Thymus (tissue), 11 donors: ENCODE results near the gene WEE1. TPM values are rescaled to one million over a fixed set of nuclear protein-coding genes. Genes with fewer than 3 reads are reported as not detected.
"Not testable (repeated sequence)": the region's sequence is repeated elsewhere in the genome, so short reads cannot be mapped to it uniquely, and the experiment has no call there.

Source experiments
- DNase-seq, 9 donors: peaks; one replicate each; pipeline ENCODE4 v3.0.0-alpha.2; 2013; ENCODE audit warnings: low spot score in 9 of 9, low read depth in 6 of 9, missing footprints in 1 of 9
- H3K27ac ChIP-seq, 2 donors: one replicate each; pipeline ENCODE4 v1.5.1; 2013; ENCODE audit warnings: control low read depth in 1 of 2, low read depth in 1 of 2, low read length in 1 of 2, mild to moderate bottlenecking in 1 of 2, moderate library complexity in 1 of 2
- H3K27me3 ChIP-seq, 2 donors: one replicate each; pipeline ENCODE4 v1.5.1; 2013; ENCODE audit warnings: low read length in 1 of 2; ENCODE audit not compliant: control insufficient read depth in 2 of 2, insufficient read depth in 1 of 2
- H3K36me3 ChIP-seq, 2 donors: one replicate each; pipeline ENCODE4 v1.5.1; 2013; ENCODE audit warnings: low read length in 1 of 2, mild to moderate bottlenecking in 1 of 2, moderate library complexity in 1 of 2; ENCODE audit not compliant: control insufficient read depth in 2 of 2, insufficient read depth in 2 of 2
- H3K4me1 ChIP-seq, 2 donors: one replicate each; pipeline ENCODE4 v1.5.1; 2013; ENCODE audit warnings: low read length in 2 of 2; ENCODE audit not compliant: control insufficient read depth in 2 of 2, insufficient read depth in 2 of 2
- H3K4me3 ChIP-seq, 2 donors: one replicate each; pipeline ENCODE4 v1.5.1; 2013; ENCODE audit warnings: low read length in 2 of 2, control low read depth in 1 of 2, mild to moderate bottlenecking in 1 of 2
- H3K9me3 ChIP-seq, 2 donors: one replicate each; pipeline ENCODE4 v1.5.1; 2013; ENCODE audit warnings: low read length in 1 of 2, mild to moderate bottlenecking in 1 of 2; ENCODE audit not compliant: control insufficient read depth in 2 of 2, insufficient read depth in 1 of 2
- WGBS: extraction: QIAGEN DNeasy Blood & Tissue Kit; methylation state at CpG from one replicate; pipeline ENCODE4 v1.1.7; 2013; 5-methylcytosine and 5-hydroxymethylcytosine counted together
- polyA plus RNA-seq: library from polyadenylated mRNA; stranded (reverse); fragments of 200-250 nt; gene quantifications from one replicate; pipeline ENCODE4 v1.2.3, GENCODE V29; 2013
- total RNA-seq: library from RNA; stranded (reverse); fragments of 120-200 nt; gene quantifications from one replicate; pipeline ENCODE4 v1.2.4, GENCODE V29; 2013
- donor health status: healthy.

The WEE1 gene
- total and polyA plus RNA-seq, 2 donors = 10.9 to 35.5 TPM

DNA sequence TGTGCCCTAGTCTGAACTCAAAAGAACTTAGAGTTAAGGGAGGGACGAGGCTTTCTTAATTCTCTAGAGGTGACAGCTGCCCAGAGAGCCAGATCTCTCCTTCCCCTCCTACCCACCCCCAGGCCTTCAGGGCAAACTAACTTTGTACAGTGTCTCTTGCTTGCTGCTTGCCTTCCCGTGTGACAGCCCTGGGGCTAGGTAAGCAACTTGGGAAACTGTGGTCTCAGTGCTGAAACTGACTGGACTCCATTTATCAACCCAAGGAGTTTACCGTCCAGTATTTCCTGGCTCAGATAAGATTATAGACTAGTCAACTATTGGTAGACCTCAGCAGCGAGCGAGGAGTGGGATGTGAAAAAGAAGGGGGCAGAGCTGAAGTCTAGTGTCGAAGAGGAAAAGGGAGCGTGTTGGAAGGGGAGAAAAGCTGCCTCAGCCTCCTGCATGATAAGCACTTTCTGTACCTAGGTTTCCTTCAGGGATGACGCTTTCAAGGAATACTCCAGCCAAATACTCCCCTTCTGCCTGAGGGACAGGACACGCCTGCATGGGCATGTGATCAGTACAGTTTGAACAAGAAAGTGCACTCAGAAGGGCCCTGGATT, 43.3 kb upstream of the WEE1 start:
- 93% methylated on average over 9 of the region's 9 CpGs for WGBS
- Histone ChIP-seq H3K4me3 (no peak overlapping the region), H3K36me3 (peaks cover 19 to 21% of the 10 kb centered on the region in 2 donors), H3K4me1 (peaks cover 0 to 10% of the 10 kb centered on the region in 2 donors), H3K27ac (peak overlapping the region in 1 of 2 donors; percentile 47), H3K9me3 (no peaks in the 10 kb centered on the region), H3K27me3 (no peaks in the 10 kb centered on the region)
- DNase-seq = no peak

DNA sequence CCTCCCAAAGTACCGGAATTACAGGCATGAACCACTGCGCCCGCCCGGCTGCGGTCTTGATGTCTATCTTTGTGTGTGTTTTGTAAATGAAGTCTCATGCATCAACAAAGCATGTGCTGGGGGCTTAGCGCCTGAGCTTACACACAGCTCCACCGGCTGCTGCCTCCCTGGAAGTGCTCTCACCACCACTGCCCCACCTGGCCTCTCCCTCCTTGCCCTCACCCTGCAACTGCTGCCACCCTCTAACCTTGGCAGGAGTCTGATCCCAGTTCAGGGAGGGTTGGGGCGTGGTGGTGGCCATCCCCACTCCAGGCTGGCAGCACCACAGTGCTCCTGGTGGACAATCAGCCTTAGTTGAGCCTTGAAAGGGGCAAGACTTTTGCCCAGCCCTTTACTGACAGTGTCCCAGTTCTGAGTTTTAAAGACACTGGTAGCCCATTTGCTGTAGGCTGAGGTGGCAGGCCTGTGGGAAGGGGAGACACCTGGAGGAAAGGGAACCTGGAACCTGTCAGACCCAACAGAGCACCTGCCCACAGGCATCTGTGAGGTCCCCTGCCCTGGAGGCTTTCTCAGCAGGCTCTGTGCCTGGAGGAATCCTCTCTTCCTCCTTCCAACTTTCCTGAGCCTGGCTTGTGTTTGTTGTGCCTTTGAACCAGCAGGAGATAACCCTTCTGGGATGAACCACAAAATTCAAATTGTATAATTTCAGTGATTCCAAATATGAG, 42.4 kb upstream of the WEE1 start:
- WGBS = 97% methylated on average over 8 of the region's 8 CpGs
- Histone ChIP-seq H3K9me3 (no peaks in the 10 kb centered on the region), H3K4me1 (peaks cover 0 to 10% of the 10 kb centered on the region in 2 donors), H3K27ac (no peak overlapping the region), H3K4me3 (no peak overlapping the region), H3K36me3 (peaks cover 11 to 13% of the 10 kb centered on the region in 2 donors), H3K27me3 (no peaks in the 10 kb centered on the region)
- DNase-seq = no peak

DNA sequence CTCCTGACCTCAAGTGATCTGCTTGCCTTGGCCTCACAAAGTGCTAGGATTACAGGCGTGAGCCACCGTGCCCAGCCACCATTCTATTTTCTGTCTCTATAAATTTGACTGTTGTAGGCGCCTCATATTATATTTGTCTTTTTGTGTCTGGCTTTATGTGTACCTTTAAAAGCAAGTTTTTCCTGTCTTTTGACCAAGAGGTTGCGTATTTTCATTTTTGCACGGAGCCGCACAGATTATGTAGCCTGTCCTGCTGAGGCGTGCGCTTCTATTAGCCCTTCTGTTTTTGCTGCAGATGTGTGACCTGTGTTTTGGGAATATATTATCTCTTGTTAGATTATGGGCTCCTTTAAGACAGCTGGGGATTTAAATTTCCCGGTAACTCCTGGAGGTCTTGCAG, 40.4 kb upstream of the WEE1 start:
- H3K4me3 ChIP-seq = no peak overlapping the region
- DNase-seq = no peak
- H3K9me3 ChIP-seq = no peaks in the 10 kb centered on the region
- H3K36me3 ChIP-seq = peaks cover 6 to 7% of the 10 kb centered on the region in 2 donors
- 93% methylated on average over 9 of the region's 9 CpGs for WGBS
- H3K27me3 ChIP-seq = no peaks in the 10 kb centered on the region
- H3K4me1 ChIP-seq = peaks cover 0 to 10% of the 10 kb centered on the region in 2 donors
- no peak overlapping the region for H3K27ac ChIP-seq

DNA sequence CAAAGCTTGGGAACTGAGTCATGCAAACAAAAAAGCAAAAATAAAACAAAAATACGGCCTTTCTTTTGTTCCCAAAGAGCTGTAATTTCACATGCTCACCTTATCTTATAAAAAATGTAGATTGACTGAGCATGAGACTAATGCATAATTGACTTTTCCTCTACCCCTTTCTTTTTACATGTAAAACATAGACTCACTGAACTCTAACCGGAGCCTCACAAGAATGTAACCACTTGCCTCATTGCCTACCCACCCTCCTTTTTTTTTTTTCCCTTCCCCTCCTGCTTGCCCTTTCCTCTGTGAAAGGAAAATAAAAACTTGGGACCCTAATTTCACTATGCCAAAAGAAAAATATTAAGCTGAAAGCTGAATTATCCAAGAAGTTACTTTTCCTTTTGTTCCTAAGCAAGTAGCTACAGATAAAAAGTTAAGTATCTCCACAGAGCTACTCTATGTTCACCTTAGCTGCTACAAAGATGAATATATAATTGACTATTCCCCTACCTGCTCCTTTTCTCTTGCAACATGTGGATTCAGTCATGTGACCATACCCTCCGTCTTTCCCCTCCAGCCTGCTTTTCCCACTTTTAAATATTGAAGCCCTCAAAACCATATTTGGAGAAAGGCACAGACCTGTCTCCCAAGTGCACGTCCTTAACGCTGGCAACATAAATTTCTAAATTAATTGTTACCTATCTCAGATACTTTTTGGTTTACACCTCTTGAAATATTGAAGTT, 39.6 kb upstream of the WEE1 start:
- no peaks in the 10 kb centered on the region for H3K27me3 ChIP-seq
- WGBS = 96% methylated on average over 5 of the region's 5 CpGs

DNA sequence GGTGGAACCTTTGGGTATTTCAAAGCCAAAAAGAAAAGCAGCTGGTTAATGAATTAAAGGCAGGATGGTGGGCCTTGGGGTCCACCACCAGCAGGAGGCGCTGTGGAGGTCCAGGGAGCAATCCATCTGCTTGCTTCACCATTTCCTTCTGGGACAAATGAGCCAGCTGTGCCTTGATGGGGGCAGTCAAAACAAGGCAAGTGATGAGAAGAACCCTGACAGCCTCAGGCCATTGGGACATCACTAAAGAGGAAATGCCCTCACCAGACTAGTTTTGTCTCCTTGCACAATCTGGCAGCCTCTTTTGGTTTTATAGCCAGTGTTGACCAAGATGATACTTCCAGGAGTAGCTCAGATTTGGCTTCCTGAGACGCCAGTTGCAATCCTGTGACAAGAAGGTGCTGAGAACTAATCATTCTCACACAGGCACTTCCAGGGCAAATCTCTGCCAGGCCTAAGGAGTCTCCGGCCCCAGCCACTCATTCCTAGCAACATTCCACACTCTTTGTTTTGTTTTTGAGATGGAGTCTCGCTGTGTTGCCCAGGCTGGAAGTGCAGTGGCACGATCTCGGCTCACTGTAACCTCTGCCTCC, 38.2 kb upstream of the WEE1 start:
- Histone ChIP-seq H3K27me3 (no peaks in the 10 kb centered on the region), H3K4me3 (no peak overlapping the region), H3K4me1 (peaks cover 0 to 1% of the 10 kb centered on the region in 2 donors), H3K9me3 (no peaks in the 10 kb centered on the region), H3K36me3 (no peaks in the 10 kb centered on the region), H3K27ac (no peak overlapping the region)
- DNase-seq = peak; percentile 27 to 71 (median 54)
- 82% methylated on average over 6 of the region's 6 CpGs for WGBS

More for the DNA sequence above, 39.6 kb upstream of the WEE1 start:
- Histone ChIP-seq H3K4me1 (peaks cover 0 to 10% of the 10 kb centered on the region in 2 donors), H3K9me3 (no peaks in the 10 kb centered on the region), H3K27ac (no peak overlapping the region), H3K36me3 (peaks cover 2 to 3% of the 10 kb centered on the region in 2 donors), H3K4me3 (no peak overlapping the region)
- peak in 1 of 9 donors; percentile 18 for DNase-seq

DNA sequence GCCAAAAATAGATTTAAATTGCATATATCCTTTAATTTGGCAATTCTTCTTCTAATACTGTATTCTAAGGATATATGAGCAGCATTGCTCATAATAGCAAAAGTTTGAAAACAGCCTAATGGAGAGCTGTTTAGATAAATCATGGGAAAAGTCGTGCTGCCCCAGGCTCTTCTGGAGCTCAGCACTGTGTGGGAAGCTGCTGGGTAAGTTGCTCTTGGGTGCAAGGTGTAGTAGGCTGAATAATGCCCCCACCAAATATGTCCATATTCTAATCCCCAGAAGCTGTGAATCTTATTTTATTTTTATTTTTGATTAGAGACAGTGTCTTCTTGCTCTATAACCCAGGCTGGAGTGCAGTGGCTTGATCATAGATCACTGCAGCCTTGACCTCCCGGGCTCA, 34.9 kb upstream of the WEE1 start:
- DNase-seq = no peak
- H3K4me3 ChIP-seq = no peak overlapping the region
- 96% methylated on average over 2 of the region's 2 CpGs for WGBS
- no peaks in the 10 kb centered on the region for H3K27me3 ChIP-seq
- H3K4me1 ChIP-seq = no peaks in the 10 kb centered on the region
- H3K36me3 ChIP-seq = no peaks in the 10 kb centered on the region
- no peaks in the 10 kb centered on the region for H3K9me3 ChIP-seq
- H3K27ac ChIP-seq = no peak overlapping the region

DNA sequence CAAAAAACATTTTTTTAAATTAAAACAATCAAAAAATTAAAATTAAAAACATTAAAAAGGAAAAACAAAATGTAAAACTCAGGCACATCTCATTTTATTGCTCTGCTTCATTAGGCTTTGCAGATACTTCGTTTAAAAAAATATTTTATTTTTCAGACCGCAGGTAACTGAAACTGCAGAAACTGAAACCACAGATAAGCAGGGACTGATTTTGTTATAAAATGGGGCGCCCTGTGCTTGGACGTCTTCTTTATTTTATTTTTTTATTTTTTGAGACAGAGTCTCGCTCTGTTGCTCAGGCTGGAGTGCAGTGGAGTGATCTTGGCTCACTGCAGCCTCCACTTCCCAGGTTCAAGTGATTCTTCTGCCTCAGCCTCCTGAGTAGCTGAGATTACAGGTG, 24.3 kb upstream of the WEE1 start:
- H3K36me3 ChIP-seq, H3K9me3 ChIP-seq, DNase-seq, H3K4me3 ChIP-seq, H3K27ac ChIP-seq, H3K4me1 ChIP-seq, H3K27me3 ChIP-seq: not testable (repeated sequence)
- 76% methylated on average over 5 of the region's 5 CpGs for WGBS

DNA sequence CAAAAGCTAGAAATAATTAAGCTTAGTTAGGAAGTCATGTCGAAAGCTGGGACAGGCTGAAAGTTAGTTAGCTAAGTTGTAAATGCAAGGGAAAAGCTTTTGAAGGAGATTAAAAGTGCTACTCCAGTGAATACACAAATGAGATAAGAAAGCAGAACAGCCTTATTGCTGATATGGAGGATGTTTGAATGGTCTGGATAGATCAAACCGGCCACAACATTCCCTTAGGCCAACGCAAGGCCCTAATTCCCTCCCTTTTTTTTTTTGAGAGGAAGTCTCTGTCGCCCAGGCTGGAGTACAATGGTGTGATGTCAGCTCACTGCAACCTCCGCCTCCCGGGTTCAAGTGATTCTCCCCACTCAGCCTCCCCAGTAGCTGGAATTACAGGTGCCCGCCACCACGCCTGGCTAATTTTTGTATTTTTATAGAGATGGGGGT, 23.3 kb upstream of the WEE1 start:
- Histone ChIP-seq H3K4me3 (no peak overlapping the region), H3K9me3 (peaks cover 0 to 5% of the 10 kb centered on the region in 2 donors), H3K27me3 (no peaks in the 10 kb centered on the region), H3K27ac (no peak overlapping the region), H3K36me3 (no peaks in the 10 kb centered on the region), H3K4me1 (no peaks in the 10 kb centered on the region)
- DNase-seq = no peak
- 96% methylated on average over 8 of the region's 8 CpGs for WGBS
